OCI-LY1 (cell line): Measurements from ENCODE around the gene MNAT1.

Experiments
- H2AFZ ChIP-seq: fragments of 200-600 bp; sonication (generic), shearing (Covaris generic); 2 replicates; pipeline ENCODE4 v1.6.0; 2014; ENCODE audit warnings: antibody characterized with exemption, mild to moderate bottlenecking, low read length
- H3F3A ChIP-seq: fragments of 200-600 bp; sonication (generic), shearing (Covaris generic); 2 replicates; pipeline ENCODE4 v1.6.0; 2014; ENCODE audit warnings: mild to moderate bottlenecking, antibody characterized with exemption, low read length, moderate library complexity; ENCODE audit not compliant: insufficient read depth
- H3K27ac ChIP-seq: fragments of 200-600 bp; sonication (generic); 2 replicates; pipeline ENCODE4 v1.5.1; 2014; ENCODE audit warnings: low read length, mixed run types, mild to moderate bottlenecking, low read depth; ENCODE audit not compliant: poor library complexity, severe bottlenecking
- H3K27me3 ChIP-seq: fragments of 200-600 bp; sonication (generic); 2 replicates; pipeline ENCODE4 v1.6.0; 2014; ENCODE audit warnings: antibody characterized with exemption, mild to moderate bottlenecking, low read length, moderate library complexity; ENCODE audit not compliant: insufficient read depth
- H3K36me3 ChIP-seq: fragments of 200-600 bp; sonication (generic); 2 replicates; pipeline ENCODE4 v1.6.1; 2014; ENCODE audit warnings: mild to moderate bottlenecking, antibody characterized with exemption, low read length, moderate library complexity, mixed read lengths; ENCODE audit not compliant: insufficient read depth
- H3K4me1 ChIP-seq: fragments of 200-600 bp; sonication (generic); 2 replicates; pipeline ENCODE4 v1.5.1; 2014; ENCODE audit warnings: mild to moderate bottlenecking, low read length, moderate library complexity; ENCODE audit not compliant: insufficient read depth, severe bottlenecking
- H3K4me2 ChIP-seq: fragments of 200-600 bp; sonication (generic), shearing (Covaris generic); 2 replicates; pipeline ENCODE4 v1.6.1; 2014; ENCODE audit warnings: low read length
- H3K4me3 ChIP-seq: fragments of 200-600 bp; sonication (generic); 2 replicates; pipeline ENCODE4 v1.5.1; 2014; ENCODE audit warnings: low read length, low read depth, mild to moderate bottlenecking, mixed read lengths; ENCODE audit not compliant: poor library complexity, severe bottlenecking
- H3K79me2 ChIP-seq: fragments of 200-600 bp; shearing (Covaris generic); 2 replicates; pipeline ENCODE4 v1.6.1; 2016; ENCODE audit warnings: mixed run types, low read length, mixed read lengths; ENCODE audit not compliant: insufficient read depth
- H3K9ac ChIP-seq: fragments of 200-600 bp; sonication (generic), shearing (Covaris generic); 2 replicates; pipeline ENCODE4 v1.6.1; 2014; ENCODE audit warnings: mild to moderate bottlenecking, low read length, mixed read lengths
- H3K9me2 ChIP-seq: fragments of 200-600 bp; sonication (generic), shearing (Covaris generic); 2 replicates; pipeline ENCODE4 v1.6.1; 2014; ENCODE audit warnings: low read depth, mild to moderate bottlenecking, low read length, mixed read lengths
- H3K9me3 ChIP-seq: fragments of 200-600 bp; shearing (Covaris generic); 2 replicates; pipeline ENCODE4 v1.6.1; 2014; ENCODE audit warnings: low read length, mixed read lengths
- H4K20me1 ChIP-seq: fragments of 200-600 bp; sonication (generic), shearing (Covaris generic); 2 replicates; pipeline ENCODE4 v1.6.0; 2016; ENCODE audit warnings: mild to moderate bottlenecking, low read length; ENCODE audit not compliant: insufficient read depth
- CTCF ChIP-seq: fragments of 200-600 bp; sonication (generic), shearing (Covaris generic); IDR thresholded peaks from 2 replicates; pipeline ENCODE4 v1.5.1; 2017; ENCODE audit warnings: mild to moderate bottlenecking, antibody characterized with exemption, low read length, moderate library complexity, mixed read lengths
- EZH2 ChIP-seq: fragments of 200-600 bp; sonication (generic), shearing (Covaris generic); IDR thresholded peaks from 2 replicates; pipeline ENCODE4 v1.8.0; 2017; ENCODE audit warnings: borderline replicate concordance, mixed run types, mild to moderate bottlenecking, antibody characterized with exemption, low read length, moderate library complexity, mixed read lengths

The MNAT1 gene

GRCh38 chr14:60963761-60964160, 229.2 kb downstream of the MNAT1 start:
- no peaks in the 10 kb centered on the region for H3K36me3 ChIP-seq
- H3K4me3 ChIP-seq, result no peak overlapping the region
- H2AFZ ChIP-seq, result no peak overlapping the region
- H3F3A ChIP-seq, result no peaks in the 10 kb centered on the region
- H3K27ac ChIP-seq, result no peak overlapping the region
- H3K27me3 ChIP-seq, result no peaks in the 10 kb centered on the region
- H3K4me2 ChIP-seq, result no peak overlapping the region
- TF ChIP-seq CTCF, result no peak
- TF ChIP-seq EZH2, result no peak
- no peak overlapping the region for H3K9ac ChIP-seq
- no peaks in the 10 kb centered on the region for H4K20me1 ChIP-seq
- no peaks in the 10 kb centered on the region for H3K9me2 ChIP-seq
- peaks cover 11% of the 10 kb centered on the region for H3K4me1 ChIP-seq
- H3K9me3 ChIP-seq, result no peaks in the 10 kb centered on the region
- no peaks in the 10 kb centered on the region for H3K79me2 ChIP-seq

GRCh38 chr14:60964904-60965303, 230.3 kb downstream of the MNAT1 start:
- H2AFZ ChIP-seq, result no peak overlapping the region
- peaks cover 11% of the 10 kb centered on the region for H3K4me1 ChIP-seq
- H3K4me2 ChIP-seq, result no peak overlapping the region
- no peak overlapping the region for H3K27ac ChIP-seq
- no peak overlapping the region for H3K9ac ChIP-seq
- H3K79me2 ChIP-seq, result no peaks in the 10 kb centered on the region
- no peaks in the 10 kb centered on the region for H3K27me3 ChIP-seq
- H3F3A ChIP-seq, result no peaks in the 10 kb centered on the region
- no peaks in the 10 kb centered on the region for H3K36me3 ChIP-seq
- H4K20me1 ChIP-seq, result no peaks in the 10 kb centered on the region
- no peak for TF ChIP-seq CTCF
- TF ChIP-seq EZH2, result no peak
- H3K9me3 ChIP-seq, result no peaks in the 10 kb centered on the region
- H3K4me3 ChIP-seq, result no peak overlapping the region
- H3K9me2 ChIP-seq, result no peaks in the 10 kb centered on the region

GRCh38 chr14:60965402-60965801, 230.8 kb downstream of the MNAT1 start:
- TF ChIP-seq CTCF (no peak), EZH2 (no peak)
- Histone ChIP-seq H3K27ac (no peak overlapping the region), H3K27me3 (no peaks in the 10 kb centered on the region), H3K9ac (no peak overlapping the region), H3K79me2 (no peaks in the 10 kb centered on the region), H2AFZ (no peak overlapping the region), H3K36me3 (no peaks in the 10 kb centered on the region), H4K20me1 (no peaks in the 10 kb centered on the region), H3K9me2 (no peaks in the 10 kb centered on the region), H3K4me1 (peaks cover 11% of the 10 kb centered on the region), H3K4me2 (no peak overlapping the region), H3K9me3 (no peaks in the 10 kb centered on the region), H3F3A (no peaks in the 10 kb centered on the region), H3K4me3 (no peak overlapping the region)
